ENCODE data around the gene PRKCA. TPM values are rescaled to one million over a fixed set of nuclear protein-coding genes. Genes with fewer than 3 reads are reported as not detected.

PRKCA gene
- total RNA-seq, 2 donors from 2014 or later, result 8.3 to 26.5 TPM

DNA sequence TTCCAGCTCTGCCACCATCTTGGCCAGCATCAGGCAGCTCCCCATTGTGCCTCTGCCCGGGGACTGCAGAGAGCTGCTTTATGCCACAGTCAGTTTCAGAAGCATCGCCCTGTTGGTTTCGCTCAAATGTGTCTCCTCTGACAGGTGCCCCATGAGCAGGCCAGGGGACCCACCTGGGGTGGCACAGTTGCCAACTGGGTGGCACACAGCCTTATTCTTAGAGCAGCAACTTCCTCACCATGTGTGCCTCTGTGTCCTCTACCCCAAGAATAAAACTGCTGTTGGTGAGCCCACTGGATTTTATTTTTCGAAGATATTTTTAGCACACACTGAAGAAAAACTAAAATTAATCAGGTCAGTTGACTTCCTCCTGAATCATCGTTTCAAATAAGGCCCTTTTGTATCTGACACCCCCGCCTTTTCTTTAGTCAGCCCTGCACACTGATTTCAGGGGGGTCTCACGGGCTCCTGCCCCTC, 487.6 kb downstream of the PRKCA start:
- Histone ChIP-seq H3K4me1 (replicated peaks) (no peaks in the 10 kb centered on the region), H3K27ac (no peak overlapping the region), H3K9me3 (no peaks in the 10 kb centered on the region), H3K36me3 (no peaks in the 10 kb centered on the region), H3K4me3 (no peak overlapping the region), H3K27me3 (replicated peaks; ENCODE audit: insufficient read depth) (no peaks in the 10 kb centered on the region)
- 75% methylated on average over 7 of the region's 7 CpGs for WGBS
- DNase-seq (ENCODE audit: low spot score), result no peak
- intact Hi-C loops (cut with DNase I), result no loop called here
- no peak for TF ChIP-seq POLR2AphosphoS5 (IDR thresholded peaks at IDR 0.05)
- no peak for TF ChIP-seq POLR2A (IDR thresholded peaks at IDR 0.05)
- no peak for TF ChIP-seq CTCF (IDR thresholded peaks at IDR 0.05)

GRCh38 chr17:66790501-66791061, 488.2 kb downstream of the PRKCA start:
- 64% methylated on average over 11 of the region's 11 CpGs for WGBS
- H3K4me1 ChIP-seq (replicated peaks), result no peaks in the 10 kb centered on the region
- H3K4me3 ChIP-seq, result no peak overlapping the region
- no peak for TF ChIP-seq POLR2AphosphoS5 (IDR thresholded peaks at IDR 0.05)
- TF ChIP-seq CTCF (IDR thresholded peaks at IDR 0.05), result no peak
- TF ChIP-seq POLR2A (IDR thresholded peaks at IDR 0.05), result no peak
- DNase-seq (ENCODE audit: low spot score), result no peak
- H3K36me3 ChIP-seq, result no peaks in the 10 kb centered on the region
- H3K27me3 ChIP-seq (replicated peaks; ENCODE audit: insufficient read depth), result no peaks in the 10 kb centered on the region
- no peaks in the 10 kb centered on the region for H3K9me3 ChIP-seq
- no peak overlapping the region for H3K27ac ChIP-seq
- intact Hi-C loops (cut with DNase I), result no loop called here

GRCh38 chr17:66791347-66791746, 488.9 kb downstream of the PRKCA start:
- no peak overlapping the region for H3K4me3 ChIP-seq
- intact Hi-C loops (cut with DNase I), result no loop called here
- no peak for DNase-seq (ENCODE audit: low spot score)
- H3K36me3 ChIP-seq, result no peaks in the 10 kb centered on the region
- no peaks in the 10 kb centered on the region for H3K9me3 ChIP-seq
- no peak overlapping the region for H3K27ac ChIP-seq
- 76% methylated on average over 15 of the region's 15 CpGs for WGBS
- no peaks in the 10 kb centered on the region for H3K4me1 ChIP-seq (replicated peaks)
- TF ChIP-seq CTCF (IDR thresholded peaks at IDR 0.05) (no peak), POLR2AphosphoS5 (IDR thresholded peaks at IDR 0.05) (no peak), POLR2A (IDR thresholded peaks at IDR 0.05) (no peak)
- no peaks in the 10 kb centered on the region for H3K27me3 ChIP-seq (replicated peaks; ENCODE audit: insufficient read depth)

DNA sequence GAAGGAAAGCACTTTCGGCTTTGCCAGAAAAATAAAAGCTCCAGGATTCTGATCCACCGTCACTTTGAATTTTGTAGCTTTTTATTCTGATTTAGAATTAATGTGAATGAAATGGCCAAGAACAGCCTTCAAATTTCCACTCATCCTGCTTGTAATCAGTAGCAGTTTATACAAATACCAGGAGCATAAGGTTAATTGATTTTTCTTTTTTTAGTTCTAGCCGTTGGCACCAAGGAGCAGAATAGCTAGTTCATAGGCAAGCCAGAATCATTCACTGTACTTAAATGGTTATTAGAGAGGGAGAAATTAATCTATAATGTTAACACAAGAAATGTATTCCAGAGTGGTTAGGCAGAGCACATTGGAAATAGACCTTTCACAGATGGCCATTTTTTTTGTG, 491.4 kb downstream of the PRKCA start:
- intact Hi-C loops (cut with DNase I), result no loop called here
- H3K4me1 ChIP-seq (replicated peaks), result no peaks in the 10 kb centered on the region
- no peak for TF ChIP-seq POLR2AphosphoS5 (IDR thresholded peaks at IDR 0.05)
- no peak for TF ChIP-seq POLR2A (IDR thresholded peaks at IDR 0.05)
- TF ChIP-seq CTCF (IDR thresholded peaks at IDR 0.05), result no peak
- H3K27ac ChIP-seq, result no peak overlapping the region
- no peak overlapping the region for H3K4me3 ChIP-seq
- H3K9me3 ChIP-seq, result no peaks in the 10 kb centered on the region
- 91% methylated on average over 3 of the region's 3 CpGs for WGBS
- no peak for DNase-seq (ENCODE audit: low spot score)
- H3K36me3 ChIP-seq, result no peaks in the 10 kb centered on the region
- H3K27me3 ChIP-seq (replicated peaks; ENCODE audit: insufficient read depth), result no peaks in the 10 kb centered on the region

GRCh38 chr17:66795486-66795885, 493.1 kb downstream of the PRKCA start:
- H3K4me3 ChIP-seq, result no peak overlapping the region
- 78% methylated on average over 3 of the region's 3 CpGs for WGBS
- no peak for DNase-seq (ENCODE audit: low spot score)
- intact Hi-C loops (cut with DNase I), result no loop called here
- no peaks in the 10 kb centered on the region for H3K27me3 ChIP-seq (replicated peaks; ENCODE audit: insufficient read depth)
- no peak overlapping the region for H3K27ac ChIP-seq
- H3K4me1 ChIP-seq (replicated peaks), result no peaks in the 10 kb centered on the region
- no peaks in the 10 kb centered on the region for H3K36me3 ChIP-seq
- TF ChIP-seq POLR2AphosphoS5 (IDR thresholded peaks at IDR 0.05) (no peak), POLR2A (IDR thresholded peaks at IDR 0.05) (no peak), CTCF (IDR thresholded peaks at IDR 0.05) (no peak)
- H3K9me3 ChIP-seq, result no peaks in the 10 kb centered on the region

All from prostate gland (tissue), 2 donors.